PC-3 (cell line): ENCODE results near the gene UNC5B. TPM values are rescaled to one million over a fixed set of nuclear protein-coding genes. Genes with fewer than 3 reads are reported as not detected.

Experiments
- ATAC-seq: fragments of 200-7000 bp; cut with Tn5 transposase; 2 replicates; pipeline ENCODE4 v1.9.1; 2020; ENCODE audit warnings: mild to moderate bottlenecking, moderate library complexity
- BruUV-seq: library from RNA; stranded (reverse); fragments of 400-500 nt; replicated peaks from 2 replicates; lab custom pipeline; 2021; lab: Mats Ljungman, UMichigan
- CTCF ChIA-PET: fragments of 300-600 bp; sonication (Branson Sonifier 250); formaldehyde crosslinking; loops from one replicate; lab custom pipeline; 2022; ENCODE audit warnings: antibody characterized with exemption; lab: Charles Lee
- POLR2A ChIA-PET: fragments of 300-600 bp; sonication (Branson Sonifier 250); formaldehyde crosslinking; loops from one replicate; lab custom pipeline; 2022; ENCODE audit warnings: antibody characterized with exemption; ENCODE audit not compliant: unreplicated experiment; lab: Charles Lee
- DNase-seq: peaks from one replicate; pipeline ENCODE4 v3.0.0-alpha.2; 2015
- H2AFZ ChIP-seq: fragments of 300-600 bp; sonication (generic); 2 replicates; pipeline ENCODE4 v1.6.0; 2016; ENCODE audit warnings: antibody characterized with exemption, low read length
- H3F3A ChIP-seq: fragments of 300-600 bp; sonication (generic); one replicate; pipeline ENCODE4 v1.6.0; 2017; ENCODE audit warnings: antibody characterized with exemption, low read length, control low read depth, mild to moderate bottlenecking; ENCODE audit not compliant: unreplicated experiment
- H3K27ac ChIP-seq: fragments of 300-600 bp; sonication (generic); 2 replicates; pipeline ENCODE4 v1.5.1; 2016; ENCODE audit warnings: mild to moderate bottlenecking, low read length
- H3K27me3 ChIP-seq: fragments of 300-600 bp; sonication (generic); 2 replicates; pipeline ENCODE4 v1.6.1; 2016; ENCODE audit warnings: low read length, mixed read lengths
- H3K36me3 ChIP-seq: fragments of 300-600 bp; sonication (generic); 2 replicates; pipeline ENCODE4 v1.6.1; 2016; ENCODE audit warnings: low read depth, mixed run types, low read length, mixed read lengths
- H3K4me1 ChIP-seq: fragments of 300-600 bp; sonication (generic); 2 replicates; pipeline ENCODE4 v1.5.1; 2016; ENCODE audit warnings: low read length; ENCODE audit not compliant: insufficient read depth
- H3K4me2 ChIP-seq: fragments of 300-600 bp; sonication (generic); 2 replicates; pipeline ENCODE4 v1.6.0; 2016; ENCODE audit warnings: low read length
- H3K4me3 ChIP-seq: fragments of 300-600 bp; sonication (generic); 2 replicates; pipeline ENCODE4 v1.5.1; 2016; ENCODE audit warnings: mild to moderate bottlenecking, low read length, mixed read lengths
- H3K79me2 ChIP-seq: fragments of 300-600 bp; sonication (generic); 2 replicates; pipeline ENCODE4 v1.6.1; 2017; ENCODE audit warnings: low read length, mixed read lengths
- H3K9ac ChIP-seq: fragments of 300-600 bp; sonication (generic); 2 replicates; pipeline ENCODE4 v1.6.0; 2016; ENCODE audit warnings: mild to moderate bottlenecking, low read length
- H3K9me2 ChIP-seq: fragments of 300-600 bp; sonication (generic); replicated peaks from 2 replicates; pipeline ENCODE4 v1.6.1; 2016; ENCODE audit warnings: mixed run types, low read length, mixed read lengths
- H3K9me3 ChIP-seq: fragments of 300-600 bp; sonication (generic); 2 replicates; pipeline ENCODE4 v1.6.1; 2016; ENCODE audit warnings: low read length, mixed read lengths
- H4K20me1 ChIP-seq: fragments of 300-600 bp; sonication (generic); 2 replicates; pipeline ENCODE4 v1.6.1; 2016; ENCODE audit warnings: low read length, mixed read lengths
- EZH2 ChIP-seq: fragments of 300-600 bp; sonication (generic); IDR thresholded peaks from one replicate; pipeline ENCODE4 v1.6.1; 2017; ENCODE audit warnings: antibody characterized with exemption, mild to moderate bottlenecking, low read length; ENCODE audit not compliant: unreplicated experiment
- EZH2phosphoT487 ChIP-seq: fragments of 300-600 bp; sonication (generic); IDR thresholded peaks from 2 replicates; pipeline ENCODE4 v1.6.1; 2018; ENCODE audit warnings: mild to moderate bottlenecking, antibody characterized with exemption, low read length, borderline replicate concordance
- intact Hi-C: fragments of 100-400 bp; cut with micrococcal nuclease; formaldehyde crosslinking; loops from 2 replicates; pipeline ENCODE4 v1.9.0; 2023
- total RNA-seq: library from RNA; depleted of rRNA; stranded (reverse); fragments of >200 nt; gene quantifications from 2 replicates; pipeline ENCODE4 v1.2.3, GENCODE V29; 2014
- TF ChIP-seq, protein P1 (sequence below): fragments of 300-600 bp; sonication (generic); conservative IDR thresholded peaks from 2 replicates; pipeline ENCODE4 v1.5.1; 2017; ENCODE audit warnings: antibody characterized with exemption, low read depth, mild to moderate bottlenecking, low read length

Gene UNC5B
- total RNA-seq, 1 experiment from 2014 or later, result 0.26 TPM

DNA sequence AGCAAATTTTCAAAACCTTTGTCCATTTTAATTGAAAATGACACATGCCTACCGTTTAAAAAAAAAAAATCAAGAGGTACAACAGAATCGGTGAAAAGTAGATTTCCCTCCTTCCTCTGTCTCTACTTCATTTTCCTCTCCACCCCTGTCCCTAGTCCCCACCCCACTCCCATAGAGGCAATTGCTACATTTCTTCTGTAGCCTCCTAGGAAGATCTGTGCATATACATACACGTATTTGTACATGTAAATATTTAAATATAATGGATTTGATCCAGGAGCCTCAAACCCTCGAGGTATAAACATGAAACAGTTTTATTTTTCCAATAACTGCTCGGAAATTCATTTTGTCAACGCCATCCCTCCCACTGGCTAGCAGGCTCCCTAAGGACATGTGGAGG, 92.5 kb downstream of the UNC5B start:
- no TSS peak for BruUV-seq
- POLR2A ChIA-PET, result no interaction called here

DNA sequence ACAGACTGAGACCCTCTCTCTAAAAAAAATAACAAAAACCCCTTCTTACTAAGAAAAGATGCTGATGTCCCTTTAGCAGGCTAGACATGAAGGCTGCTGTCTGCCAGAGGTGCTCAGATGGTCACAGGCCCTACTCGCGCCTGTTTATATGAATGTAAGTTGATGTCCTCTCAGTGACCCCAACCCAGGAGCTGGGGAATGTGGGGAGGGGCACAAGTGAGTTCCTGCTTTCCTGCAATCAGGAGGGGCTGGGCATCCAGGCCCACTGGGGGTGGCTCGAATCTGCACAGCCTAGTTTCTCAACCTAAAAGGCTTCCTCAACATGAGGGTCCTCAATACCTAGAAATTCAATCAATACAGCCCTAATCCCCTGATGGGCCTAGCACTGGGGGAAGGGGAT, 94.6 kb downstream of the UNC5B start:
- BruUV-seq, result no TSS peak
- H2AFZ ChIP-seq, result no peak overlapping the region
- POLR2A ChIA-PET, result no interaction called here
- H3K36me3 ChIP-seq, result no peaks in the 10 kb centered on the region
- no peak overlapping the region for H3K27ac ChIP-seq
- H3K9ac ChIP-seq, result no peak overlapping the region
- DNase-seq (no peak), ATAC-seq (no peak)
- no peaks in the 10 kb centered on the region for H3K4me1 ChIP-seq
- no peaks in the 10 kb centered on the region for H4K20me1 ChIP-seq
- no peak overlapping the region for H3K4me2 ChIP-seq
- no peaks in the 10 kb centered on the region for H3K27me3 ChIP-seq
- intact Hi-C loops, result no loop called here
- CTCF ChIA-PET, result no interaction called here
- no peaks in the 10 kb centered on the region for H3K9me2 ChIP-seq
- no peaks in the 10 kb centered on the region for H3F3A ChIP-seq
- H3K4me3 ChIP-seq, result no peak overlapping the region
- no peaks in the 10 kb centered on the region for H3K9me3 ChIP-seq
- no peak for TF ChIP-seq EZH2
- TF ChIP-seq EZH2phosphoT487, result no peak
- TF ChIP-seq, protein P1, sequence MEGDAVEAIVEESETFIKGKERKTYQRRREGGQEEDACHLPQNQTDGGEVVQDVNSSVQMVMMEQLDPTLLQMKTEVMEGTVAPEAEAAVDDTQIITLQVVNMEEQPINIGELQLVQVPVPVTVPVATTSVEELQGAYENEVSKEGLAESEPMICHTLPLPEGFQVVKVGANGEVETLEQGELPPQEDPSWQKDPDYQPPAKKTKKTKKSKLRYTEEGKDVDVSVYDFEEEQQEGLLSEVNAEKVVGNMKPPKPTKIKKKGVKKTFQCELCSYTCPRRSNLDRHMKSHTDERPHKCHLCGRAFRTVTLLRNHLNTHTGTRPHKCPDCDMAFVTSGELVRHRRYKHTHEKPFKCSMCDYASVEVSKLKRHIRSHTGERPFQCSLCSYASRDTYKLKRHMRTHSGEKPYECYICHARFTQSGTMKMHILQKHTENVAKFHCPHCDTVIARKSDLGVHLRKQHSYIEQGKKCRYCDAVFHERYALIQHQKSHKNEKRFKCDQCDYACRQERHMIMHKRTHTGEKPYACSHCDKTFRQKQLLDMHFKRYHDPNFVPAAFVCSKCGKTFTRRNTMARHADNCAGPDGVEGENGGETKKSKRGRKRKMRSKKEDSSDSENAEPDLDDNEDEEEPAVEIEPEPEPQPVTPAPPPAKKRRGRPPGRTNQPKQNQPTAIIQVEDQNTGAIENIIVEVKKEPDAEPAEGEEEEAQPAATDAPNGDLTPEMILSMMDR, result no peak
- H3K79me2 ChIP-seq, result no peaks in the 10 kb centered on the region

More for the DNA sequence above, 92.5 kb downstream of the UNC5B start:
- H2AFZ ChIP-seq, result no peak overlapping the region
- no peaks in the 10 kb centered on the region for H3K79me2 ChIP-seq
- H3K4me2 ChIP-seq, result no peak overlapping the region
- ATAC-seq (no peak), DNase-seq (no peak)
- no peaks in the 10 kb centered on the region for H3F3A ChIP-seq
- H4K20me1 ChIP-seq, result no peaks in the 10 kb centered on the region
- no peaks in the 10 kb centered on the region for H3K36me3 ChIP-seq
- no peak overlapping the region for H3K27ac ChIP-seq
- no peak for TF ChIP-seq EZH2
- no peaks in the 10 kb centered on the region for H3K4me1 ChIP-seq
- intact Hi-C loops, result no loop called here
- no peak overlapping the region for H3K4me3 ChIP-seq
- no peaks in the 10 kb centered on the region for H3K27me3 ChIP-seq
- no peak overlapping the region for H3K9ac ChIP-seq
- H3K9me2 ChIP-seq, result no peaks in the 10 kb centered on the region
- CTCF ChIA-PET, result no interaction called here
- no peaks in the 10 kb centered on the region for H3K9me3 ChIP-seq

- no peaks in the 10 kb centered on the region for H3F3A ChIP-seq
- no TSS peak for BruUV-seq
- H3K79me2 ChIP-seq, result no peaks in the 10 kb centered on the region
- H3K9me2 ChIP-seq, result no peaks in the 10 kb centered on the region
- no peaks in the 10 kb centered on the region for H4K20me1 ChIP-seq
- H3K4me3 ChIP-seq, result no peak overlapping the region
- no peak overlapping the region for H3K4me2 ChIP-seq
- intact Hi-C loops, result no loop called here
- no peaks in the 10 kb centered on the region for H3K9me3 ChIP-seq
- ChIA-PET CTCF (no interaction called here), POLR2A (no interaction called here)
- no peak overlapping the region for H3K27ac ChIP-seq
- no peak overlapping the region for H2AFZ ChIP-seq
- H3K27me3 ChIP-seq, result no peaks in the 10 kb centered on the region
- ATAC-seq, result no peak
- H3K9ac ChIP-seq, result no peak overlapping the region
- TF ChIP-seq, protein P1, result no peak
- TF ChIP-seq EZH2phosphoT487 (no peak), EZH2 (no peak)
- DNase-seq, result no peak
- no peaks in the 10 kb centered on the region for H3K36me3 ChIP-seq
- no peaks in the 10 kb centered on the region for H3K4me1 ChIP-seq
These were observed 95.2 kb downstream of the UNC5B start for GRCh38 chr10:71307469-71308085.
